ENCODE results near the gene RBFOX2.

The RBFOX2 gene

GRCh38 chr22:35746248-35746647 lies 282.4 kb downstream of the RBFOX2 start:
- no peak for DNase-seq
- no peak for TF ChIP-seq CTCF (IDR thresholded peaks at IDR 0.05; ENCODE audit: low read depth, low read length)
- H3K27me3 ChIP-seq (ENCODE audit: insufficient read depth, low read depth, severe bottlenecking), result no peaks in the 10 kb centered on the region
- no peak overlapping the region for H3K4me3 ChIP-seq (ENCODE audit: low read depth, low read length)
- H3K27ac ChIP-seq, result no peak overlapping the region
- peaks cover 14% of the 10 kb centered on the region for H3K36me3 ChIP-seq
- no peaks in the 10 kb centered on the region for H3K9me3 ChIP-seq (ENCODE audit: severe bottlenecking)

GRCh38 chr22:35743326-35743860 lies 285.2 kb downstream of the RBFOX2 start:
- no peak overlapping the region for H3K4me3 ChIP-seq (ENCODE audit: low read depth, low read length)
- H3K27me3 ChIP-seq (ENCODE audit: insufficient read depth, low read depth, severe bottlenecking), result no peaks in the 10 kb centered on the region
- H3K9me3 ChIP-seq (ENCODE audit: severe bottlenecking), result no peaks in the 10 kb centered on the region
- H3K36me3 ChIP-seq, result peaks cover 14% of the 10 kb centered on the region
- H3K27ac ChIP-seq, result no peak overlapping the region
- no peak for DNase-seq
- TF ChIP-seq CTCF (IDR thresholded peaks at IDR 0.05; ENCODE audit: low read depth, low read length), result no peak

GRCh38 chr22:35742342-35743100 lies 286.1 kb downstream of the RBFOX2 start:
- Histone ChIP-seq H3K4me3 (ENCODE audit: low read depth, low read length) (no peak overlapping the region), H3K36me3 (peaks cover 14% of the 10 kb centered on the region), H3K27ac (no peak overlapping the region), H3K9me3 (ENCODE audit: severe bottlenecking) (no peaks in the 10 kb centered on the region), H3K27me3 (ENCODE audit: insufficient read depth, low read depth, severe bottlenecking) (no peaks in the 10 kb centered on the region)
- TF ChIP-seq CTCF (IDR thresholded peaks at IDR 0.05; ENCODE audit: low read depth, low read length), result no peak
- no peak for DNase-seq

GRCh38 chr22:35740616-35741015 lies 288.0 kb downstream of the RBFOX2 start:
- DNase-seq, result no peak
- H3K36me3 ChIP-seq, result peaks cover 6% of the 10 kb centered on the region; the same call in 1 of the 2 replicates
- no peak for TF ChIP-seq CTCF (IDR thresholded peaks at IDR 0.05; ENCODE audit: low read depth, low read length)
- no peak overlapping the region for H3K4me3 ChIP-seq (ENCODE audit: low read depth, low read length)
- H3K27ac ChIP-seq, result no peak overlapping the region
- no peaks in the 10 kb centered on the region for H3K27me3 ChIP-seq (ENCODE audit: insufficient read depth, low read depth, severe bottlenecking)
- no peaks in the 10 kb centered on the region for H3K9me3 ChIP-seq (ENCODE audit: severe bottlenecking)

- no peak for DNase-seq
- Histone ChIP-seq H3K27me3 (ENCODE audit: insufficient read depth, low read depth, severe bottlenecking) (no peaks in the 10 kb centered on the region), H3K27ac (no peak overlapping the region), H3K9me3 (ENCODE audit: severe bottlenecking) (no peaks in the 10 kb centered on the region), H3K36me3 (0 out of 2 replicates have a peak, but pooled peaks cover 6% of the 10 kb centered on the region), H3K4me3 (ENCODE audit: low read depth, low read length) (no peak overlapping the region)
- no peak for TF ChIP-seq CTCF (IDR thresholded peaks at IDR 0.05; ENCODE audit: low read depth, low read length)
Measured at GRCh38 chr22:35739931-35740380, 288.7 kb downstream of the RBFOX2 start.
